GM18873 (cell line): ENCODE results near the gene ZFP1.

Experiments used
- ATAC-seq: cut with Tn5 transposase; IDR thresholded peaks from one replicate; pipeline ENCODE4 v1.9.1; 2021; ENCODE audit warnings: mild to moderate bottlenecking, moderate library complexity, moderate number of reproducible peaks; ENCODE audit not compliant: unreplicated experiment, low FRiP score

ZFP1 gene

GRCh38 chr16:75148311-75149195 lies at the start of gene ZFP1:
Gene ZFP1, plus strand, starts transcription at chr16:75148524. Its CDS starts 4,428 bp downstream, at chr16:75152952.
- peak; percentile 75 for ATAC-seq

DNA sequence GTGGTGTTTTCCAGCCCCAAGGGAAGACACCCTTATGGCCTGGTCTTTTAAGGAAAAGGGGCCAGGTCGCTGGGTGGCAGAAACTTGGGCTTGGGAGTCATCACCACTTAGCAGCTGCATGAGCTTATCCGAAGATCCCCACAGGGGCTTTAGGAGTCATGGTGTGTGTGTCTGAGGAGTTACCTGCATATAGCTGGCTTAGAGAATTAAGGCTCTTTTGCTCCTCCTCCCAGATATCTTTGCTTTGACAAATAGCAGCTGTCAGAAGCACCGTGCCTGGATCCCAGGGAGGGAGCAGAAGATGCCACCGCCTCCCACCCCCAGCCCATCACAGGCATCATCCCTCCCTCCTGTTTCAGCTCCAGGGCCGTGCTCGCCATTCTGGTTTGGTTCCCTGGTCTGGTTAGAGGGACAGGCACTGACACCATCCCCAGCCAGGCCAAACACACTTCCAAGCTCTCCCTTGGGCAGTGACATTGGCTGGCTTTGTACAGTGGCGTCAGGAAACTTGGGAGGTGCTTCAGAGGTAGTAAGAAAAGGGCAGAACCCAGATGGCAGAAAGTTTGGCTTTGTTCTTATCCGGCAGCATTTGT lies 49.2 kb upstream of the ZFP1 start:
- ATAC-seq, result no peak

- no peak for ATAC-seq
These were observed 48.4 kb upstream of the ZFP1 start for GRCh38 chr16:75099738-75100602.

- ATAC-seq, result no peak
These were observed 47.7 kb upstream of the ZFP1 start for GRCh38 chr16:75100603-75100990.

DNA sequence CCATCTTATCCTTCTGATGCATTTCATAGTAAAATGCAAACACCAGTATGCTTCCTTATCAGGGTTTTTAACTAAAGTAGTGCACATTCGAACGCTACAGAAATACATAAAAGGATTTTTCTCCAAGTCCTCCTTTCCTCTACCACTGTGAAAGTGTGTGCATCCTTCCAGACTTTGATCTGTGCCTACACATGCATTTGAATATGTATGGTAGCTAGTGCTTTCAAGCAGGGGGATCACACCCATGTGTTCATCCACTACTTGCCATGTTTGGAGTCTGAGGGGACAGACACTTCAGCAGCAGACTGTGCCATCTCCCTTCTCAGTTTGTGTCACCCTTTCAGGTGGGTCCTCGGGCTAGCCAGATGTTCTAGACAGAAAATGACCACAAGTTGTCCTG lies 46.7 kb upstream of the ZFP1 start:
- ATAC-seq, result no peak

GRCh38 chr16:75102595-75102994 lies 45.7 kb upstream of the ZFP1 start:
- ATAC-seq, result no peak

GRCh38 chr16:75103994-75104393 lies 44.3 kb upstream of the ZFP1 start:
- no peak for ATAC-seq

GRCh38 chr16:75104836-75105235 lies 43.5 kb upstream of the ZFP1 start:
- no peak for ATAC-seq

DNA sequence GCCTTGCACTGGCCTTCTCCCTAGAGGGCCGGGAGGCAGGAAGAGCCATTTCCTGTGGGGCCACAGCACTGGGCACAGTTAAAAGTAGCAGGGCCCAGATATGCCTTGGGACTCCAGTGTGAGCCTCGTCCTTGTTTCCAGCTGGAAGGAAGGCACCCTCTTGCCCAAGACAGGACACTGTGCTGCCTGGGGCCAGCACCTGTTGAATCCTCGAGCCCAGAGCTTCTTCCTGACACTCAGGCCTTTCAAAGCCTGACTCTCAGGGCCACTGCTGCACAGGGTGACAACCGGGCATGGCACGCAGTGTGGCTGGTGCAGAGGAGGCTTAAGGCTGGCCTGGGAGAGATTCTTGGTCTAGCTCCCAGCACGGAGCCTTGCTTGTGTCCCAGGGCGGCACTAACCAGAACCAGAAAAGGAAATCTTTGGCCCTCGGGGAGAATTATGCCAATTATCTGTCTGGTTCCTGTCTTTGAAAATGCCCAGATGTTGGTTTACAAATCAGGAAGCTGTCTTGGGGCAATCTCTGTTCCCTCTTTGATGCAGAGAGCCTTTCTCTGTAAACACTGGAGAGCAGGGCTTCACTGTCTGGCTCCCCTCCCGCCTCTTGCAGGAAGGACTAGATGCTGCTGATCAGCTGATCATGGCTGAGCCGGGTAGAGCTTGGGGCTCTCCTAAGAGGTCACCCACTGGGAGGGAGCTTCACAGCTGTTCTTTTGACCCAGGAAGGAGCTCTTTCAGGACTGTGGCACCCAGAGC lies 42.8 kb upstream of the ZFP1 start:
- no peak for ATAC-seq

DNA sequence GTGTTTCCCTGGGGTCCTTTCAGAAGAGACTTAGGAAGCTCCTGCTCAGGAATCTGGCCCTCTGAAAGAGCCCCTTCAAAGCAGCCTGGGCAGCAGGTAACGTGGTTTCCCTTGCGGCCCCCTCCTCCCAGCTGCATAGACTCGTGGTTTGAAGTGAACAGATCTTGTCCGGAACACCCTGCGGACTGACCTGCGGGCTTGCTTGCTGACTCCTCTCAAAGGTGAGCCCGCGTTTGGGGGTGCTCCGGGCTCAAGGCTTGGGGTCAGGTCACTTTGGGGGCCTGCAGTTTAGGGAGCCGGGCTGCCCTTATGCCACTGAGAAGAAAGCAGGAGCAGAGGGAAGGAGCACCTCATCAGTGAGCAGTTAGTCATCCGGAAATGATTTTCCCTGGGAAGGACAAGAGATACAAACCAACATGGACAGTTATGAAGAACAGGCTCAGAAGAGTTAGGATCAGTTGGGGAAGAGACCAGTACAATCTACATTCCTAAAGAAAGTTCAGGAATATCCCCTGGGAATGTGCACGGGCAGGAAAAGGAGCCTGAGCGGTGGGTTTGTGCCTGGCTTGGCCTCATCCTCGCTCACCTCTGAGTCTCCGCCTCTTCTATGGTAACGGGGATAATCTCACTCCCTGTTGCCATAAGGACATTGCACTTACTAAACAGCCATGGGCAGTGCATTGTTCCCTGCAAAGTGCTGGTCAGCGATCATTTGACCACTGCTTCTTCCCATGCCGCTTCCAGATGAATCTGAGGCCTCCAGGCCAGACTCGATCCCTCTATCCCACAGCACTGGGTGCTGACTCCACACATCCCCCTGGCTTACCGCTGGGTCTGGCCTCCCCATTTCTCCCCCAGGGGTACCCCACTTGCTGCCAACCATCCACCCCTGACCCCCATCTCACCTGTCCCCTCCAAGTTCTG lies 41.7 kb upstream of the ZFP1 start:
- ATAC-seq, result no peak

GRCh38 chr16:75107505-75107904 lies 40.8 kb upstream of the ZFP1 start:
- ATAC-seq, result no peak

- ATAC-seq, result no peak
These were observed 39.3 kb upstream of the ZFP1 start for GRCh38 chr16:75108792-75109731.

DNA sequence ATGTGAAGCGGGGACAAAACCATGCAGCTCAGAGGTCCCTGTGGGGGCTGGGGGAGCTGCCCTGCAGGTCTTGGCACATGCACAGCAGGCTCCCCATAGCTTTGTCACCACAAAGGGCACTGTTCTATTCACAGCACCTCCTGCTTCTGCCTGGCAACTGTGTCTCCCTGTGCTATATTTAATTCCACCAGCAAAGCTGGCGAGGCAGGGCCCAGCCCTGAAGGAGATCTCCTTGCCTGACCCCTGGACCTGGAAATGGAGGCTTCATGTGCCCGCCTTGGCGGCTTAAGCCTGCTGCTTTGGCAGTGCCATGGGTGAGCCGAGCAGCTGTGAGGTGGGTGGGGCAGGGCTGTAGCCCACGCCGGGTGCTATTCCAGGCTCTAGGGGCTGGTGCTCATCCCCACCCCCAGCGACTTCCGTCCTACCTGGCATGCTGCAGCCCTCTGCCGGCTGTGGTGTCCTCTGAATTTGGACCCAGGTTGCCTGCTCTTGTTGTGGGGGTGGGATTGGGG lies 38.5 kb upstream of the ZFP1 start:
- no peak for ATAC-seq

DNA sequence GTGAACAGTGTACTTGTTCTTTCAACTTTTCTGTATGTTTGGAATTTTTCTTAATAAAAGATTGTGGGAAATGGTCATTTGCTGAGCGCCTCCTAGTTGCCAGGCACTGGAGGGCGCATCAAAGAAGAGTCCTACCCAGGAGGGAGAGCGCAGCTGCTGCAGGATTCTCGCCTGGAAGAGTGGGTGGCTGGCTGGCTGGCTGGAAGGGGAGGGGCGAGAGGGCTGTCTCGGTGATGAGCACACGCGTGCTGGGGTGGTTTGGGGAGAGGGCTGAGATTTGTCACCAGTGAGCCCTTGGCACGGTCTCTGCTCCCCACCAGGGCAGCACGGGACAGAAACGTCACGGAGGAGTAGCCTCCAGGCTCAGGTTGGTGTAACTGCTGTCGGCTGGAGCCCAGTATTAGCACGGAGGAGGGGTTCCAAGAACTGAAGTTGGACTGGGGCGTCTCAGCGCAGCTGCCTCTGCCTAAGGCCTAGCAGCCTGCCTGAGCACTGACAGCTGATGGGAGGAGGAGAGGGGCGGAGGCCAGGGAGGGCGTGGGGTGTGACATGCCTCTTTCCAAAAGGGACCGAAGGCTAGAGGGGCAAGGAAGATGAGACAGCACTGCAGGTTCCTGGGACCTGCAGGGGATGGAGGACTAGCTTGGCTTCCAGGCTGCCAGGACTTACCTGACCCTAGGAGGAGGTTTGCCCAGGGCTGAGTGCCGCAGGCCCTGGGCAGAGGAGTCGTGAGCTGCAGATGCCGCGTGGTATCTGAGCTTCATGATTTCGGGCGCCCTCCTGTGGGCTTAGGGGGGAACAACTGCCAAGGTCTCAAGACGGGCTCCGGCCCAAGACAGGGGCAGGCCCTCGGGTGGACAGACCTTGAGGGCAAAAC lies 37.4 kb upstream of the ZFP1 start:
- ATAC-seq, result peak; percentile 59

GRCh38 chr16:75111514-75111940 lies 36.8 kb upstream of the ZFP1 start:
- ATAC-seq, result no peak

DNA sequence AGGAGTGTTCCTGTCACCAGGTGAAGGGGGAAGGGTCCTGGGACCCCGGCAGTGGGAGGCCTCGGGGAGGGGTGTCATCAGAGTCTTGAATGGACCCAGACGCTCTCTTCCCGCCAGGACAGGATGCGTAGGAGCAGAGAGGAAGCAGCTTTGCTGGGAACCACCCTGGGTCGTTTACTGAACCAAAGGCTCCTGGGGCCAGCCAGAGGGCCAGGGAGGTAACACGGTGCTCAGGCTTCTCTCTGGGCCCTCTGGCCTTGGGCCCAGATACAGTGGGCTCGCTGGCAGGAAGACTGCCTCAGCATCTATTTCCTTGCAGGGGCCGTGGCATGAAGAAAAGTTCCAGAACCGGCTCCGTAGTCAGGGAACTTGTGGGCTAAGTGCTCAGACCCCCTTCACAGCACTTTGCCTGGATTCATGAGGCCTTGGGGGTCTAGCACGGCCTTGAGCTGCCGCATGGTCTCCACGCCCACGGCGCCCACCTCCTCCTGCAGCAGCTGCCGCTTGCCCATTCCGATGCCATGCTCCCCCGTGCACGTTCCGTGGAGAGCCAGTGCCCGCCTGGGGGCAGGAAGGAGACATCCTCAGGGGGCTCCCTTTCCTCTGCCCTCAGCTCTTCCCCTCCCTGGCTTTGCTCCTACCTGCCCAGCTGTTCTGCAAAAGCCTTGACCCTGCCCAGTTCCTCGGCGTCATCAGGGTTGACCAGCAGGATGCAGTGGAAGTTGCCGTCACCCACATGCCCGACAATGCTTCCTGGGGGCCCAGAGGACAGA lies 36.2 kb upstream of the ZFP1 start:
- no peak for ATAC-seq
